ENCODE measurements around the gene FBXL7. TPM values are rescaled to one million over a fixed set of nuclear protein-coding genes. Genes with fewer than 3 reads are reported as not detected.

FBXL7 gene
- total and polyA plus RNA-seq, 3 experiments from 2014 or later: not detected

DNA sequence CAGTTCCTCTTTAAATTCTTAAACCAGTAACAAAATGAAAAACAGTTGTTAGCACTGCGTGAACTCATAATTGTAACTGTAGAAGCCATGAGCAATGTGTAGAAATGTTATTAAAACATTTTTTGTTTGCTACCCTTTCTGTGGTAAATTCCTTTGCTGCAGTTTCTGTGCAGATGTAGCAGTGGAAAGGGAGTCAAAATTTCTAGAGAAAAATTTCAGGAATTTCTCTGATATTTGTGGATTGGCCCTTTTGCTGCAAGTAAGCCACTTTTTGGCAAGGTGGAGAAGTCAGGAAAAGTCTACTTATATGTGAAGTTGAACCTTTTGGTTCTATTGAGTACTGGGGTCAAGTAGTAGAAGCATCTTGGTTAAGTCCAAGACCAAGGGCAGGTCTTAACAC is 10.1 kb downstream of the FBXL7 start:
- Histone ChIP-seq H3K36me3 (ENCODE audit: insufficient read depth, low read length) (no peaks in the 10 kb centered on the region), H3K27me3 (ENCODE audit: insufficient read depth, low read length, poor library complexity, severe bottlenecking) (no peaks in the 10 kb centered on the region), H3K27ac (ENCODE audit: low read depth, low read length) (no peak overlapping the region), H3K4me1 (ENCODE audit: insufficient read depth, low read length) (no peaks in the 10 kb centered on the region), H3K4me3 (ENCODE audit: low read length) (no peak overlapping the region), H3K9me3 (ENCODE audit: low read length) (no peaks in the 10 kb centered on the region)
- H3K36me3 Mint-ChIP-seq: no peaks in the 10 kb centered on the region
- ChIA-PET POLR2A (no interaction called here), CTCF (no interaction called here)
- peaks cover 0 to 18% (median 6%) of the 10 kb centered on the region in 5 donors for H3K9me3 Mint-ChIP-seq
- H3K4me3 Mint-ChIP-seq: no peak overlapping the region
- no peaks in the 10 kb centered on the region for H3K27me3 Mint-ChIP-seq
- H3K4me1 Mint-ChIP-seq: no peaks in the 10 kb centered on the region
- no peak overlapping the region for H3K27ac Mint-ChIP-seq
- DNase-seq: no peak

DNA sequence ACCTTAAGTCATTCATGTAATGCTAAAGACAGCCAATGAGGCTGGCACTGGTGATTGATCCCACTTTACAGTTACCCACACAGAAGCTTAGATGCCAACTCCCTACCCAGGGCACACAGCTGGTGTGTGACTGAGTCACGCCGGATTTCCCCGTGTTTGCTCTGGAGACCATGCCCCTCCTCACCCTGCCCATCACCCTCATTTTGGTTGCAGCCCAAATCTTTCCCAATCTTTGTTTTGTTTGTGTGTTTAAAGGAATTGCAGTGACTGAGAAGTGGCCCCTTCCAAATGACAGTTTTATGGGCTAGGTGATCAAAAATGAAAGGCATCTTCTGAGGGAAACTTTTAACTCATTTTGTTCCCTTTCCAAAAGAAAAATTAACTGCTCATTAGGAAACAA is 10.9 kb downstream of the FBXL7 start:
- H3K36me3 ChIP-seq (ENCODE audit: insufficient read depth, low read length): no peaks in the 10 kb centered on the region
- CTCF ChIA-PET: no interaction called here
- Mint-ChIP-seq H3K4me3 (no peak overlapping the region), H3K9me3 (peaks cover 0 to 14% (median 6%) of the 10 kb centered on the region in 5 donors), H3K27ac (no peak overlapping the region), H3K36me3 (no peaks in the 10 kb centered on the region), H3K27me3 (no peaks in the 10 kb centered on the region), H3K4me1 (no peaks in the 10 kb centered on the region)
- no peak for DNase-seq
- H3K27me3 ChIP-seq (ENCODE audit: insufficient read depth, low read length, poor library complexity, severe bottlenecking): no peaks in the 10 kb centered on the region
- no peaks in the 10 kb centered on the region for H3K4me1 ChIP-seq (ENCODE audit: insufficient read depth, low read length)
- H3K27ac ChIP-seq (ENCODE audit: low read depth, low read length): no peak overlapping the region
- no peak overlapping the region for H3K4me3 ChIP-seq (ENCODE audit: low read length)
- POLR2A ChIA-PET: no interaction called here
- H3K9me3 ChIP-seq (ENCODE audit: low read length): no peaks in the 10 kb centered on the region

DNA sequence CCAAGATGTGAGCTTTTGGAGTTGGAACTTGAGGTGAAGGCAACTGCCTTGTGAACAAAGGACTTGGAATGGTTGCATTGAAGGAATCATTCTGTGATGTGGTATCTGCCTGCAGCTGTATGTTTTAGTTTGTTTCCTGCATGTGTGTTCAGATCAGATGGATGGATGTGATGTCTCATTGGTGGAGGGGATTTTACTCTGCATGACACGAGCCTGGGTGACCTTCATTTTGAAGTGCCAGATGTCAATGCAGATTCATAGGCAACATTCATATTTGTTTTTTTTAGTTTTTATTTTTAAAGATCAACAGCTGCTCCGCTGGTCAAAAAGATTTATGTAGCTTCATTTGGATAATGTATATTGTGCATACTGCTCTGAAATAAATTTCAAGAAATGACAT is 13.5 kb downstream of the FBXL7 start:
- no peak for DNase-seq
- H3K4me3 Mint-ChIP-seq: no peak overlapping the region
- no peaks in the 10 kb centered on the region for H3K36me3 ChIP-seq (ENCODE audit: insufficient read depth, low read length)
- no peaks in the 10 kb centered on the region for H3K27me3 Mint-ChIP-seq
- ChIA-PET POLR2A (no interaction called here), CTCF (interaction anchor here (1.1 kb wide), 1 partner anchor 21 kb away, joined by 3 read pairs; no protein-coding TSS in a partner anchor)
- no peak overlapping the region for H3K4me3 ChIP-seq (ENCODE audit: low read length)
- peaks cover 3 to 19% (median 9%) of the 10 kb centered on the region in 5 donors for H3K9me3 Mint-ChIP-seq
- H3K4me1 Mint-ChIP-seq: no peaks in the 10 kb centered on the region
- no peaks in the 10 kb centered on the region for H3K36me3 Mint-ChIP-seq
- no peak overlapping the region for H3K27ac ChIP-seq (ENCODE audit: low read depth, low read length)
- no peak overlapping the region for H3K27ac Mint-ChIP-seq
- no peaks in the 10 kb centered on the region for H3K9me3 ChIP-seq (ENCODE audit: low read length)
- no peaks in the 10 kb centered on the region for H3K4me1 ChIP-seq (ENCODE audit: insufficient read depth, low read length)
- H3K27me3 ChIP-seq (ENCODE audit: insufficient read depth, low read length, poor library complexity, severe bottlenecking): no peaks in the 10 kb centered on the region

DNA sequence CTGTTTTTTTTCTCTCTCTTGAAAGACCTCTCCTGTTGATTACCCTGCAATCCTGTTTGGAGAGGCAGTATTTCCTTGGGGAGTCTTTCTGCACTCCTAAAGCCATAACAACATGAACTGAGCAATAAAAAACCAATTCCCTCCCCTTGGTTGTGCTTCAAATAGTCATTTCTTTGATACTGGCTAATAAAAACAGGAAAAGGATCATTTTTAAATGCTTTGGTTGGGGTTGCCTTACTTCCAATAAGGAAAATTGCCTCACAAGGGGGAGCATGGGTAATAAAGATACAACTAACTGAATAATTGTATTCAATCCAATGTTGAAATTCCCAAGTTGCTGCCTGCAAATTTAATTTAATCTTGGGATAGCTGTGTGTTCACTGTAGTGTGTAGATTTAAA is 13.9 kb downstream of the FBXL7 start:
- Mint-ChIP-seq H3K4me1 (no peaks in the 10 kb centered on the region), H3K27ac (no peak overlapping the region), H3K4me3 (no peak overlapping the region), H3K9me3 (peaks cover 3 to 19% (median 11%) of the 10 kb centered on the region in 5 donors), H3K27me3 (no peaks in the 10 kb centered on the region), H3K36me3 (no peaks in the 10 kb centered on the region)
- Histone ChIP-seq H3K9me3 (ENCODE audit: low read length) (no peaks in the 10 kb centered on the region), H3K36me3 (ENCODE audit: insufficient read depth, low read length) (no peaks in the 10 kb centered on the region), H3K4me1 (ENCODE audit: insufficient read depth, low read length) (no peaks in the 10 kb centered on the region), H3K27me3 (ENCODE audit: insufficient read depth, low read length, poor library complexity, severe bottlenecking) (no peaks in the 10 kb centered on the region), H3K4me3 (ENCODE audit: low read length) (no peak overlapping the region), H3K27ac (ENCODE audit: low read depth, low read length) (no peak overlapping the region)
- no peak for DNase-seq
- ChIA-PET CTCF (no interaction called here), POLR2A (no interaction called here)

DNA sequence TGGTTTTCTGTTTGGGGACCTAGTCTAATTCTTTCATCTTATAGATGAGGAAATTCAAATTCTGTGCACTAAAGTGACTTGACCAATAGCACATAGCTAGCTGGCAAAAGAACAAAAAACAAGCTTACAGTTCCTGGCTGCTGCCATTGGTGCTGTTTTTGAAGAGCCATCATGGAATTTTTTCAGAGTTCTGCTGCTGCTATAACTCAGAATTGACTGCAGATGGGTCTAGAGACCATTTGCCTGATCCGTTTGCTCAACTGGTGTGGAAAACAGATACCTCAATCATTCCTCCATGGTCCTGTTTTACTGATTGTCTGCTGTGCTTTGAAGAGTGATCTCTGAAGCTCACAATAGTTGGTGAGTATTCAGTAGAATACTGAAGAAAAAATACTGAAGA is 15.2 kb downstream of the FBXL7 start:
- CTCF ChIA-PET: no interaction called here
- H3K9me3 ChIP-seq (ENCODE audit: low read length): no peaks in the 10 kb centered on the region
- no peak for DNase-seq

DNA sequence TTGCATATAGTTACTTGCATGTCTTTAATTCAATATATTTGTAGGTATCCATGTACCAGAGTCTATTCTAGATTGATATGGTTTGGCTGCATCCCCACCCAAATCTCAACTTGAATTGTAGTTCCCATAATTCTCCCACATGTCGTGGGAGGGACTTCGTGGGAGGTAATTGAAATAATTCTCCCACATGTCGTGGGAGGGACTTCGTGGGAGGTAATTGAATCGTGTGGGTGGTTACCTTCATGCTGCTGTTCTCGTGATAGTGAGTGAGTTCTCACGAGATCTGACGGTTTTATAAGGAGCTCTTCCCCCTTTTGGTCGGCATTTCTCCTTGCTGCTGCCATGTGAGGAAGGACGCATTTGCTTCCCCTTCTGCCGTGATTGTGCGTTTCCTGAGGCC is 16.5 kb downstream of the FBXL7 start:
- no peak for DNase-seq
- Histone ChIP-seq H3K27ac (ENCODE audit: low read depth, low read length) (no peak overlapping the region), H3K27me3 (ENCODE audit: insufficient read depth, low read length, poor library complexity, severe bottlenecking) (no peaks in the 10 kb centered on the region), H3K9me3 (ENCODE audit: low read length) (no peaks in the 10 kb centered on the region), H3K4me3 (ENCODE audit: low read length) (no peak overlapping the region), H3K4me1 (ENCODE audit: insufficient read depth, low read length) (no peaks in the 10 kb centered on the region), H3K36me3 (ENCODE audit: insufficient read depth, low read length) (no peaks in the 10 kb centered on the region)
- Mint-ChIP-seq H3K9me3 (peaks cover 6 to 15% (median 11%) of the 10 kb centered on the region in 5 donors), H3K27ac (no peak overlapping the region), H3K4me1 (no peaks in the 10 kb centered on the region), H3K36me3 (no peaks in the 10 kb centered on the region), H3K27me3 (no peaks in the 10 kb centered on the region), H3K4me3 (no peak overlapping the region)
- ChIA-PET POLR2A (no interaction called here), CTCF (no interaction called here)

More for the DNA sequence above, 15.2 kb downstream of the FBXL7 start:
- Mint-ChIP-seq H3K36me3 (no peaks in the 10 kb centered on the region), H3K4me1 (no peaks in the 10 kb centered on the region), H3K4me3 (no peak overlapping the region), H3K9me3 (peaks cover 2 to 17% (median 11%) of the 10 kb centered on the region in 5 donors), H3K27me3 (no peaks in the 10 kb centered on the region), H3K27ac (peak overlapping the region in 1 of 8 donors; percentile 51)
- POLR2A ChIA-PET: no interaction called here
- Histone ChIP-seq H3K4me1 (ENCODE audit: insufficient read depth, low read length) (no peaks in the 10 kb centered on the region), H3K27ac (ENCODE audit: low read depth, low read length) (no peak overlapping the region), H3K4me3 (ENCODE audit: low read length) (no peak overlapping the region), H3K27me3 (ENCODE audit: insufficient read depth, low read length, poor library complexity, severe bottlenecking) (no peaks in the 10 kb centered on the region), H3K36me3 (ENCODE audit: insufficient read depth, low read length) (no peaks in the 10 kb centered on the region)

DNA sequence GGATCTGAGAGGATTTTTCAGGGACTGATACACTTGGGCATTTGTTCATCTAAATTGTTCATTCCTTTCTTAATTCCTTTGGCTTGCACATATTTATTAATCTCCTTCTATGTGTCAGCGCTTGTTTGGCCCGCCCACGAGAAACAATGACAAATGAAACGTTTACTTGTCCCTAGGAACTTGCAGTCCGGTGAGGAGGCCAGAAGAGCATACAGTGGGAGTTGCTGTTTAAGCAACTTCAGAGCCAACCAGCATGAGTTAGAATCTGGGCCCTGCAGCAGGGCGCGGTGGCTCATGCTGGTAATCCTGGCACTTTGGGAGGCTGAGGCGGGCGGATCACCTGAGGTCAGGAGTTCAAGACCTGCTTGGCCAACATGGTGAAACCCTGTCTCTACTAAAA is 18.8 kb downstream of the FBXL7 start:
- no peaks in the 10 kb centered on the region for H3K27me3 ChIP-seq (ENCODE audit: insufficient read depth, low read length, poor library complexity, severe bottlenecking)
- Mint-ChIP-seq H3K36me3 (no peaks in the 10 kb centered on the region), H3K27ac (no peak overlapping the region), H3K27me3 (no peaks in the 10 kb centered on the region), H3K4me3 (no peak overlapping the region), H3K9me3 (peaks cover 6 to 15% (median 8%) of the 10 kb centered on the region in 5 donors), H3K4me1 (no peaks in the 10 kb centered on the region)
- DNase-seq: no peak
- CTCF ChIA-PET: no interaction called here
- no peaks in the 10 kb centered on the region for H3K4me1 ChIP-seq (ENCODE audit: insufficient read depth, low read length)
- H3K36me3 ChIP-seq (ENCODE audit: insufficient read depth, low read length): no peaks in the 10 kb centered on the region
- H3K27ac ChIP-seq (ENCODE audit: low read depth, low read length): no peak overlapping the region
- POLR2A ChIA-PET: no interaction called here
- no peaks in the 10 kb centered on the region for H3K9me3 ChIP-seq (ENCODE audit: low read length)
- no peak overlapping the region for H3K4me3 ChIP-seq (ENCODE audit: low read length)

DNA sequence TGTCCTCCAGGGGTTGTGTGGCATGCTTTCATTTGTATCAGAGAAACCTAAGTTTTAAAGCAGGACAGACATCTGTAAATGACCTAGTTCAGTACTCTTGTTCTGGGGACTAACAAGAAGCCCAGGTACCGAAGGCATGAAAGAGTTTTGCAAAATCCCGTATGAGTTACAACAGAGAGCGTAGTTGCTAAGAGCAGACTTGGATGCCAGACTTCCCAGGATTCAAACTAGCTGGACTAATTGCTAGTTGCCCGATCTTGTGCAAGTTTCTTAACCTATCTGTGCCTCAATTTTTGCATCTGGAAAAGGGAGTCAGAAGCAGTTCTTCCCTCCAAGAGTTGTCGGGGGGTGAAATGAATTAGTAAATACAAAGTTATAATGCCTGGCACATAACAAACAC is 20.9 kb downstream of the FBXL7 start:
- CTCF ChIA-PET: no interaction called here
- no peaks in the 10 kb centered on the region for H3K4me1 Mint-ChIP-seq
- no peaks in the 10 kb centered on the region for H3K27me3 Mint-ChIP-seq

More for the DNA sequence above, 20.9 kb downstream of the FBXL7 start:
- H3K9me3 Mint-ChIP-seq: peaks cover 4 to 15% (median 6%) of the 10 kb centered on the region in 5 donors
- H3K36me3 Mint-ChIP-seq: no peaks in the 10 kb centered on the region
- DNase-seq: no peak
- no peak overlapping the region for H3K4me3 ChIP-seq (ENCODE audit: low read length)
- no peak overlapping the region for H3K27ac Mint-ChIP-seq
- POLR2A ChIA-PET: no interaction called here
- no peaks in the 10 kb centered on the region for H3K4me1 ChIP-seq (ENCODE audit: insufficient read depth, low read length)
- H3K27me3 ChIP-seq (ENCODE audit: insufficient read depth, low read length, poor library complexity, severe bottlenecking): no peaks in the 10 kb centered on the region
- no peaks in the 10 kb centered on the region for H3K36me3 ChIP-seq (ENCODE audit: insufficient read depth, low read length)
- no peak overlapping the region for H3K27ac ChIP-seq (ENCODE audit: low read depth, low read length)
- no peak overlapping the region for H3K4me3 Mint-ChIP-seq
- H3K9me3 ChIP-seq (ENCODE audit: low read length): no peaks in the 10 kb centered on the region
